GM21423 (cell line): Measurements from ENCODE around the gene ARRDC5.
"Not testable (repeated sequence)": the region's sequence is repeated elsewhere in the genome, so short reads cannot be mapped to it uniquely, and the experiment has no call there.

Experiments
- ATAC-seq: cut with Tn5 transposase; IDR thresholded peaks from one replicate; pipeline ENCODE4 v1.9.1; 2021; ENCODE audit warnings: mild to moderate bottlenecking, moderate library complexity; ENCODE audit not compliant: unreplicated experiment

Gene ARRDC5

DNA sequence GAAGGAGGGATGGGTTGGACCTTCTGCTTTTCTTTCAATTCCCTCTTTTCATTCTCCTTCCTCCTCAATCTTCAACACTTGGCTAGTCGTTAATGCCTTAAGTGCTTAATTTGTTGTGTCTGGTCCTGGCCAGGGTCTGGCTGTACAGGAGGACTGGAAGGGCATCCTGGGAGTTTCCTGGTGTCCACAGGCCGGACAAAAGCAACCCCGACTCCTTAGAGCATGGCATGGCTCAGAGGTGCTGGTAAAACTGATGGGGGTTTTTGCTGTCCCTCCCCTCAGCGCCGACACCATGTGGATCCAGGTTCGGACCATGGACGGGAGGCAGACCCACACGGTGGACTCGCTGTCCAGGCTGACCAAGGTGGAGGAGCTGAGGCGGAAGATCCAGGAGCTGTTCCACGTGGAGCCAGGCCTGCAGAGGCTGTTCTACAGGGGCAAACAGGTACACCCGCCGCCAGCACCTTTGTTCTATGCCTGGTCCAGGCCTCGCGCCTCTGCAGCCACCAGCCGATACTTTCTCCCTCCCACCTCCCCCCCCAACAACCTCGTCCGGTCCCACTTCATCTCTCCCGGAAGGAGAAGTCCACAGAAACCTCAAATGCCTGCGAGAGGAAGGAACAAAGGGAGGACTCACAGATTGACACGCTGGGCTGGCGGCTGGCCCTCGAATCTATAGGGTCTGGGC lies 8.0 kb upstream of the ARRDC5 start:
- no peak for ATAC-seq

DNA sequence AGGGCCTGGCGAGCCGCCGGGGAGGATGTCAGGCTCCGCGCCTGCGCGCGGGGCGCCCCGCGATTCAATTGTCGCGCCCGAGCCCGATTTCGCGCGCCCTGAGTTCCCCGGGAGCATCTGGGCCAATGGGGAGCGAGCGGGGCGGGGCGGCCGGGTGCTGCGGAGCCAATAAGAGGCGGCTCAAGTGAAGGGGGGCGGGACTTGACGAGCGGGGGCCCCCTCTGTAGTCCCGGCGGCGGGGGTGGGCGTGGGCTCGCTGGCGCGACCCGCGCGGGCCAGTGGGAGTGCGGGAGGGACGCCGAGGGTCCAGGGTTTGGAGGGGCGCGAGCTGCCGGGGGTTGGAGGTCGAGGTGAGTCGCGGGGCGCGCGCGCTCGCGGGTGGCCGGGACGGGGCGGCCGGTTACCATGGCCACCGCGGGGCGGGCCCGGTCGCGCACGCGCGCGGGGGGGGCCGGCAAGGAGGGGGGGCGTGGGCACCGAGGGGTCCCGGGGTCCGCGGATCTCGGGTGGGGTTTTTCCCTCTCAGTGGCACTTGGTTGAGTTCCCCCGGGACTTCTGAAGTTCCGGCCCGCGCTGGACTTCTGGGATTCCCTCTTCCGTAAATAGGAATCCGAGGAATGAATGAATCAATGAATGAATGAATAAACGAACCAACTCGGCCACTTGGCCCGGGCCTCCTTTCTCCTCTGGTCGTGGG lies 7.3 kb upstream of the ARRDC5 start:
- peak; percentile 78 for ATAC-seq

- ATAC-seq: no peak
Measured at GRCh38 chr19:4909156-4909896, 6.6 kb upstream of the ARRDC5 start, which contains the start of gene UHRF1. Gene UHRF1 (plus strand): TSS chr19:4909501. CDS start chr19:4910886, 1,385 bp downstream.

- no peak for ATAC-seq
Measured at GRCh38 chr19:4908781-4909155, 6.1 kb upstream of the ARRDC5 start.

DNA sequence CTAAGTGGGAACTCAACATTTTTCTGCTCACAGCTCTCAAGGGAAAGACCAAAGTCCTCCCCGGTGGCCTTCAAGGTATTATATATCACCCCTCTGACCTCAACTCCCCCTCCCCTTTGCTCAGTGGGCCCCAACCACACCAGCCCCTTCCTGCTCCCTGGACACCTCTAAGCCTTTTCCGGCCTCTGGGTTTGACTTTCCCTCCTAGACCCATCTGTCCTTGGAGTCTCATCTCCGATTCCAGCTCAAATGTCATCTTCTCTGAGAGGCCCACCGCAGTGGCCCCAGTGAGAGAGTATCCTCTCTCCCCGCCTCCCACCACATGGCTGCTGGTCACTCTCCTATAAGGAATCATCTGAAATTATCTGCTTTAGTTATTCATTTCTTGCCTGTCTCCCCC lies 5.7 kb upstream of the ARRDC5 start:
- ATAC-seq: no peak

DNA sequence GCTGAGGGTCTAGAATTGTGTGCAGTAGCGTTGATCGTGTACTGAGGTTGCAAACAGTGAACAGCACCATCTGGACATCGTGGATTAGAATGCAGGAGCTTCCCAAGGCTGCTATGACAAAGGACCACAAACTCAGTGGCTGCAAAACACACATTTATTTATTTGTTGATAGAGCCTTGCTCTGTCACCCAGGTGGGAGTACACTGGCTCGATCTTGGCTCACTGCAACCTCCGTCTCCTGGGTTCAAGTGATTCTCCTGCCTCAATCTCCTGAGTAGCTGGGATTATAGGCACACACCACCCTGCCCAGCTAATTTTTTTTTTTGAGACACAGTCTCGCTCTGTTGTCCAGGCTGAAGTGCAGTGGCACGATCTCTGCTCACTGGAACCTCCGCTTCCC lies 4.3 kb upstream of the ARRDC5 start:
- ATAC-seq: no peak

DNA sequence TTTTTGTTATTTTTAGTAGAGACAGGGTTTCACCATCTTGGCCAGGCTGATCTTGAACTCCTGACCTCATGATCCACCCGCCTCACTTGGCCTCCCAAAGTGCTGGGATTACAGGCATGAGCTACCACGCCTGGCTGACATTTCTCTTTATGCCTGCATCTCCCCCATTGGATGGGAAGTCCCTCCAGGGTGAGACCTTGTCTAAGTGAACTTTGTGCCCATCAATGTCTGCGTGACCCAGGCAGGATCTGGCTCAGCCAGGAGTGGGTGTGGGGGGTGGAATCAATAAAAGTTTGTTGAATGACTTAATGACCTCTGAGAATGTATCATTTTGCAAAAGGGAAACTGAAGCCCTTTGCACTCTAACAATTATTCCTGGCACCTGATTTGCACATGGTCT lies 1.8 kb upstream of the ARRDC5 start:
- no peak for ATAC-seq

- ATAC-seq: not testable (repeated sequence)
Measured at GRCh38 chr19:4900879-4901278, 1.8 kb downstream of the ARRDC5 start.

GRCh38 chr19:4897146-4897545 lies 5.5 kb downstream of the ARRDC5 start:
- no peak for ATAC-seq

DNA sequence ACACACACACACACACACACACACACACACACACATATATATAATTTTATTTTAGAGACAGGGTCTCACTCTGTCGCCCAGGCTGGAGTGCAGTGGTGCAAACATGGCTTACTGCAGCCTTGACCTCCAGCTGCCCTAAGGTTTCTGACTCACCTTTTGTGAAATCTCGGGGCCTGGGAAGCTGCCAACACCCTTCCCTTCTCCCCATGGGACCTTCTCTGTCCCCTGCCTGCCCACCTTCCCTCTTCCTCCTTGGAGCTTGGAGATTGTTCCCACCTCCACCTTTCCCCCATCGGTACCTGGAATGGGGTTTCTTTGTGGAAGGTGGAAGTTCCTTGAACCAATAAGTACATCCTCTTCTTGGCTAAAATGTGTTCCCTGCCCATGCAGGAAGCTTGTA lies 6.3 kb downstream of the ARRDC5 start:
- no peak for ATAC-seq

GRCh38 chr19:4892962-4893361 lies 9.7 kb downstream of the ARRDC5 start:
- not testable (repeated sequence) for ATAC-seq

- no peak for ATAC-seq
Measured at GRCh38 chr19:4891066-4891465, 11.6 kb downstream of the ARRDC5 start.

- ATAC-seq: no peak
Measured at GRCh38 chr19:4889034-4889815, 13.5 kb downstream of the ARRDC5 start.

DNA sequence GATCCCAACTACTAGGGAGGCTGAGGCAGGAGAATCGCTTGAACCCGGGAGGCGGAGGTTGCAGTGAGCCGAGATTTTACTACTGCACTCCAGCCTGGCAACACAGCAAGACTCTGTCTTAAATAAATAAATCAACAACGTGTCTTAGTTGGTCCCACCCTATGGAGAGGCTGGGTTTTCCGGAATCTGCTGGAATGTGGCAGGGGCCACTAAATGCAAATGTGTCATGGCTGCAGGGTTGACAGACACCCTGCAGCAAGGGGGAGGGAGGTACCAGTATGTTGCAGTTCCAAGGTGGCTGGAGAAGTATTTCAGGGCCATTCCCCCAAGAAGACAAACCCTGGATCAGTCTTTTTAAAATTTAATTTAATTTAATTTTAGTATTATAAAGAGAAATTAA lies 14.9 kb downstream of the ARRDC5 start:
- ATAC-seq: not testable (repeated sequence)

DNA sequence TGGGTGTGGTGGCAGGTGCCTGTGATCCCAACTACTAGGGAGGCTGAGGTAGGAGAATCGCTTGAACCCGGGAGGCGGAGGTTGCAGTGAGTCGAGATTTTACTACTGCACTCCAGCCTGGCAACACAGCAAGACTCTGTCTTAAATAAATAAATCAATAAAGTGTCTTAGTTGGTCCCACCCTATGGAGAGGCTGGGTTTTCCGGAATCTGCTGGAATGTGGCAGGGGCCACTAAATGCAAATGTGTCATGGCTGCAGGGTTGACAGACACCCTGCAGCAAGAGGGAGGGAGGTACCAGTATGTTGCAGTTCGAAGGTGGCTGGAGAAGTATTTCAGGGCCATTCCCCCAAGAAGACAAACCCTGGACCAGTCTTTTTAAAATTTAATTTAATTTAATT lies 17.7 kb downstream of the ARRDC5 start:
- not testable (repeated sequence) for ATAC-seq

GRCh38 chr19:4882874-4883273 lies 19.8 kb downstream of the ARRDC5 start:
- ATAC-seq: not testable (repeated sequence)

- ATAC-seq: no peak
Measured at GRCh38 chr19:4879041-4879440, 23.7 kb downstream of the ARRDC5 start.

- ATAC-seq: no peak
Measured at GRCh38 chr19:4878491-4878968, 24.2 kb downstream of the ARRDC5 start.

DNA sequence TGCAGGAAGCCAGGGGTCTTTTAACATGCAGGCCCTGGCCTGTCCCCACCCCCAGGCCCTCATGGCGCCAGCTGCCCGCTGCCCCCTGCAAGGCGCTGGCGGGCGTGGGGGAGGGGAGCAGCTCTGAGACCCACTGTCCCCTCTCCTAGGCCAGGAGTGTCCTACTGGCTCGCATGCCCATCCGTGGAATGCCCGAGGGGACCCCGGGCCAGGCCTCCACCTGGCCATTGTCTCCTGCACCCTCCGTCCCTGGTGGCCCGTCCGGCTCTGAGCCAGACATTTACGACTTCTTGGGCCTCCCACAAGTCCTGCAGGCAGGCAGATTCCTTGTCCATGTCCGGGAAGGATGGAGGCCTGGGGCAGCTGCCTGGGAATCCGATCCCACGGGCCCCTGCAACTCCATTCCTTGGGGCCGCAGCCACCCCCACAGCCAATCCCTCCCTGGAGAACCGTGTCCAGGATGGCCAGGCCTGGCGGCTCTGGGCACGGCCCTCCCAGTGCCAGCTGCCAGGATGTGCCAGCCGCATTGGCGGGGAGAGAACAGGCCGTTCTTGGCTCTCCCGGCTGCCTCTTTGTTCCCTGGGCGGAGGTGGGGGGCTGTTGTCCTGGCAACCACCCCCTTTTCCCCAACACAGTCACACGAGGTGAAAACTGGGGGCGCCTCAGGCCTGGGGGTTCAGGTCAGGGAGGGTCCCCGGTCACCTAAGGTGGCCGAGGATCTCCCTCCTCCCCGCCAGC lies 24.8 kb downstream of the ARRDC5 start:
- ATAC-seq: no peak

DNA sequence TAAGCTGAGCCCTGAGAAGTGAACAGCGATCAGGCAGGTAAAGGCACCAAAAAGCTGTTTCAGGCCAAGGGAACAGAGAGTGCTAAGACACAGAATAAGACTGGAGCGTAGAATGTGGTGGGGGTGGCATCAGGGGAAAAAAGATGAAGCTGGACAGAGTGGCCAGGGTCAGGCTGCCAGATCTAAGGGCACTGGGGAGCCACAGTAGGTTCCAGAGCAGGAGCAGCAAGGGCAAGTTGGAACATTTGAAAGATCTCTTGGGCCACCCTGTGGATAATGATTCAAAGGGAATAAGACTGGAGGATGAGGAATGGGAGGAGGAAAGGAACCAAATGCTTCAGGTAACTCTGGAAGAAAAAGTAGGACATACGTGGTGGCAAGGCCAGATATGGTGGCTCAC lies 28.8 kb downstream of the ARRDC5 start:
- no peak for ATAC-seq
